GM19452 (cell line): ENCODE data around the gene CEP128.

Experiments
- ATAC-seq: cut with Tn5 transposase; IDR thresholded peaks from one replicate; pipeline ENCODE4 v1.9.1; 2021; ENCODE audit not compliant: unreplicated experiment

The CEP128 gene

DNA sequence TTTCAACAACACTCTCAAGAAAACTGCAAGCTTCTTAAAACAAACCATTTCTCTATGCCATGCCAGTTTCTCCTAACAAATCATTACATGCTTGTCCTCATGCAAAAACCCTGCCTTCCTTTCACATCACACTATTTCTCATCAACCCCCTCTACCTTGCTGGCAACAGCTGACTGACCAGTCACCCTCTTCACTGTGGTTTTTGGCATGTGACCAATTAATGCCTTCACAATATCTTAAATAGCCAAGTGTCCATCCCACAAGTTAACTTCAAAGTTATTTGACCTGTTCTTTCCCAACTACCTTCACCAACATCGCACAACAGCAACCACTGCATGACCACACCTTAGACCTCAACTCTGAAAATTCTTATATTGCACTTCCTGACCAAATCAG, 159.6 kb downstream of the CEP128 start:
- no peak for ATAC-seq

DNA sequence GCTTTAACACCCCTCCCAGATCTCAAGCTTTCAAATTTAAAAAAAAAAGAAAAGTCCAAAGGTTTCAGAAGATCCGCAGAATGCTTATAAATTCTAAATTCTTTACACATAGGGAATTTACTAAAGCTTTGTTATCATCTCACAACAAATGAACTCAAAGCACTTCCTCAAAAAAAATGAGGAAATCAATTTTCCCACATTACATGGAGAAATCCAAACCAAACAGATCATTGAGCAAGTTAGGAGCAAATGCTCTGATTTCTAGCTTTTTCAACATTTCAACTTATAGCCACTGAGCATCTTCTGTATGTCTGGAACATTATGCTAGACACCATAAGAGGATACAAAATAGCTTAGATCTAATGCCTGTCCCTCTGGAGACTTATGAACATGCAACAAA, 161.0 kb downstream of the CEP128 start:
- ATAC-seq, result no peak

DNA sequence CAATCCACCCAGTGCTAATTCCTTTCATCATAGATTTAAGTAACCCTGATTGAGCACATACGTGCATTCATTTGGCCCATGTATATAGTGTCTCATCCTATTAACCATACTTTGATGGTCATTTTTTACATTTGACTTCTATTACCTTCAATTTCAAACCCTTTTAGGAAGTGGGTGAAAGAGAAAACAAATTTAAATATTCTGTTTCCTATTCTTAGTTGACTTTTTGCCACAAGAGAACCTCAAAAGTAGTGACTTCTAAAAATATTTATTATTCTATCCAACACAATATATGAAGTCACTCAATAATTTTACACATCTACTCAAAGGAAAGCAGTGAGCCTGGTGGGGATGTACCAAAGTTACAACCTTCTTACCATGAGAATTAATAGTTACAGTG, 164.9 kb downstream of the CEP128 start:
- no peak for ATAC-seq

DNA sequence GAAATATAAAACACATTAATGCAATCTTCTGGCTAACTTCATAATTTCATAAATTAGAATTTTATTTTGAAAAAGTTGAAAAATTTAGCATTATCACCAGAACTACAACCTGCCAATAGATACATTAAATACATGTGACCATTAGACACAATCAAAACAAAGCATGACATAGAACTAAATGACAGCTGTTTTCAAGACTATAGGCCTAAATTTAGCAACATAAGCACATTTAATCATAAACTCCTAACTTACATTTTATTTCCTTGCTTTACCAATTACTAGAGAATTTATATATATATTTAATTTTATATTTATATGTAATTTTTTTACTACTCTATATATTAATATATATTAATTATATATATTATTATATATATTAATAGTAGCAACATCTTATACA, 165.4 kb downstream of the CEP128 start:
- ATAC-seq, result no peak

DNA sequence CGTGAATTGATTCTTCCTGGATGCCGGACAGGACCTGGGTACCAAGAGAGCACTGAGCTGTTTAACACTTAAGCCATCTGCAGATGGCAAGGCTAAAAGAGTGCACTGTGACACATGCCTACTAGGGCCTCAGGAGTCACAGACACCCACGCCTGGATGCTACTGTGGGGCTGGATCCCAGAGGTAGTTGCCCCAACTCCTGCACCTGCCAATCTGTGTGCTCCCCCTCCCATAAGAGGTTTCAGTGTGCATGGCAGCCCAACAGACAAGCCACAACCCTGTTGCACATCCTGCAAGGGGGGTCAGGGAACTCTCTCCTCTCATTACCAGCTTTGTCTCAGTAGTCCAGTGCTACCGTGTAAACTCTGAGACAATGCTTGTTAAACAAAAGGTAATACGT, 169.0 kb downstream of the CEP128 start:
- no peak for ATAC-seq

DNA sequence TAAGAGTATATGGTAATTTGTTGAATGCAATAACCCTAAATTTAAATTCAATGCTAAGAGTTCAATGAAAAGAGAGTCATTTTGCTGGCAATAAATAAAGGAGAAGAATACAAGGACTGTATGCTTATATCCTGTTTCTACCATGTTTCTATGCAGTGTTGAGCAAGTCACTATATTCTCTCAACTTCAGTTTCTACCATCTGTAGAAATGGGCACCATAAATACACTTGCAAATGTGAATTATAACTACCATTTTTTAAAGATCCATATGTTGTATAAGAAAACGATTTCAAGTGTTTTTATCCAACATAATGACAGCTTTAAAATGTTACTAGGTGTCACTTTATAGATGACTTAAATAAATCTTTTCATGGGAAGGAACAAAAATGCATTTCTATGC, 170.3 kb downstream of the CEP128 start:
- ATAC-seq, result no peak

DNA sequence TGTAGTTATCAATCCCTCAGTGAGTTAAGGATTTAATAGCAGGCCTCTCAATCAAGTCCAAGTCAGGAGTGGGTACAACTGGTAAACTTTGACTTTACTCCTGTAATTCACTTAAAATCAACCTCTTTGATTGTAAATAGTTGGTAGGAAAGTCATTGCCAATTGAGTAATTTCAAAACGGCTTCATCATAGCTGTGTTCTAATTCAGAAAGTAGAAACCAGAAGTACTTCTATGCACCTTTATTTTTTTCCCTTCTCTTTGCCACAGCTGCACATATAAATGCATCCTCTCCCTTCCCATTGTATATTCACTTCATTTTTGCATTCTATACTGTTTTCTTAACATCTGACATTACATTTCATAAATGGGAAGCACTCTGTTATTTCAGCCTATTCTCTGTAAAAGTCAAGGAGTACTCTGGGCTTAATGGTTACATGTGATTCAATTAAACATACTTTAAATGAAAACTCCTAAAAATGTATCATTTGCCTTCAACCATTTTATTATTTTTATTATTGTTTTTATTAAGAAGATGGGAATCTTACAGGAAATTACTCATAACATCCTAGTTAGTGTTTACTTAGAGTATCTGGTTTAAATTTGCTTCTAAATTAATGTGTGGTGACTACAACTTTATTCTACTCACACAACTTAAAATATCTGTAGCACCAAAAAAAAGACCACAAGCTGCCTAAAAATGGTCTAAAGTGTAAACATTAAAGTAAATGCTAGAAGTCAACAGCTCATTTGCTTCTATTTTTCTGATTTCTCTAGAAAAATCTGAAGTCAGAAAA, 171.2 kb downstream of the CEP128 start:
- ATAC-seq, result no peak

DNA sequence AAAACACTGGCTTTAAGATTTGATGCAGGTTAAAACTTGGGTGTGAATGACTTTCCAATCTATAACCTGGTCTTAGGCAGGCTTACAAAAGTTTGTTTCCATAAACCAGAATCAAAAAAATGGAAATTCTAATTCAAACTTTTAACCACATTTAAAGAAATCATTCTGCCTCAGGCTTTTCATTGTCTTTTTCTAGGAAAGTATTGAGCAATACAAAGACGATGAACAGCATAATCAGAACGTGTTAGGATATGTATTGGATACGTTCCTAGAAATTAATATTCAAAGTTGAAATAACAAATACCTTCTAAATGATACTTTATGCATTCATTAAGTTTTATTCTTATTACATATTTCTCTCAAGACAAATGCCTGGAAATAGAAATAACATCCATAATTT, 172.9 kb downstream of the CEP128 start:
- no peak for ATAC-seq

DNA sequence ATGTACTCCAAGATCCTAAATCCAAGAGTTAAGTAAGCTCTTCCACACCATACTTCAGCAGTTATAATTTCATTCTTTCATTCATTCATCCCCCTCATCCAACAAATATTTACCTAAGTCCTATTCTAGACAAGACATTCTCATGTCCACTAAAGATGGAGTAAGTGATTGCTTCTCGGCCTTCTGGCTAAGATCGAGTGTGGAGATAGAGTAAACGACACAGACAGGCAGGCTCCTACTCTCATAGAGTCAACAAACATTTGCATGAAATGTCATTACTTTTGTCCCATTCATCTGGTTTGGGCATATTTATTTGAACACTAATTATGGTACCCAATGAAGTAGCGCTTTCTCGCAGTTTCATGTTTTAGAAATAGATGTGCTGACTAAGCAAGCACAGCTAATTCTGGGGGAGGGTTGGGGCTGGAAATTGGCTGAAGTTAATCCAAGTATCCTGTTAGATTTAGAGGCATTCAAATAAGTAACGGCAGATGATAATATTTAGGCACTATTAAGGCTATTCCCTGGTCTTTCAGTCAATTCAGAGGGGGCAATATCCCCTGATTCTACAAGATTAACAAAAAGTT, 176.5 kb downstream of the CEP128 start:
- ATAC-seq, result no peak

DNA sequence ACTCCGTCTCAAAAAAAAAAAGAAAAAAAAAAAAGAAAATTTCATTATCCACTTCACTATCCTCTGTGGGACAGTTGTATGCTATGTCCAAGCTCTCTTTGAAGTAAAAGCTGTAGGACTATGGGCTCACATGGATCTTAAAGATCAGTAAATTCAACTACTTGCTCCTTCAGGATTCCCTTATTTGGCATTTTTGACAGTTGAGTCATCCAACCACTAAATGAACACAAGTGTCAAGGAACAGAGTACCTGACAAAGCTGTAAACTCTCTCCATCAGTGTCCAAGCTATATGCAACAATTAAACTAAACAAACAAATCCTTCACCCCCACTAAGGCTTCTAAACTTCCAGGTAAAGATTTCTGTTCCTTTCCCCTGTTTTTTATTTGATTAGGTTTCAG, 177.0 kb downstream of the CEP128 start:
- ATAC-seq, result no peak

DNA sequence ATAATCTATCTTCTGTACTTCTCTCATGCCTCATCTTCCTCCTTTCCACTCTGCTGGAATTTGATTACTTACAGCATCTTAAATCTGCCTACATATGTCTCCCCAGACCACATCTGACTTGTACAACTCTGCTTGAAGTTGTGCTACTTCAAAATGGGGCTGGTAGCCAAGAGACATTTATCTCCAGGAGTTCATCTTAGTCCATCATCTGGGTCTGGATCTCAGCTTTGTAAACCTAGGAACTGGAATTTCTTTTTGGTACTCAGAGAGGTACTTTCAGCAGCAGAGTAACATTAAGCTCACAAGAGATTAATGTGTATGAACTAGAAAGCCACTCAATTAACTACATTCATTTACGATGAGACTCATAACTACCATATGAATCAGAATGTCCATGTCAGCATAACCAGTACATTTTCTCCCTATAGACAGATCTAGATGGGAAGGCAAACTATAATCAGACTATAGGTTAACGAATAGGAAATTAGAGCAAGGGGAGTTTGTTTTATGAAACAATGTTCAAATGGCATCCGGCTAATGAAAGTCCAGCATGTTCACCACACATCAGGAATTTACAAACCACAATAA, 178.8 kb downstream of the CEP128 start:
- ATAC-seq, result no peak

DNA sequence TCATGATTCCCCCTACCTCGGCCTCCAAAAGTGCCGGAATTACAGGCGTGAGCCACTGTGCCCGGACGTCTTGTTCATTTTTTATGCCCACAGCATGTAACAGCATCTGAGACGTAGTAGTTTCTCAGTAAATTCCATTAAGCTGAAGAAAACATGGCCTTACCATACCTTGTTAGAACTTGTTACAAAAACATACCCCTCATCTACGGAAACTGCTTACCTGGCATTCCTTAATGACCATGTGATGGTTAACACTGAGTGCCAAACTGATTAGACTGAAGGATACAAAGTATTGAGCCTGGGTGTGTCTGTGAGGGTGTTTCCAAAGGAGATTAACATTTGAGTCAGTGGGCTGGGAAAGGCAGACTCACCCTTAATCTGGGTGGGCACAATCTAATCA, 186.8 kb downstream of the CEP128 start:
- ATAC-seq, result no peak

DNA sequence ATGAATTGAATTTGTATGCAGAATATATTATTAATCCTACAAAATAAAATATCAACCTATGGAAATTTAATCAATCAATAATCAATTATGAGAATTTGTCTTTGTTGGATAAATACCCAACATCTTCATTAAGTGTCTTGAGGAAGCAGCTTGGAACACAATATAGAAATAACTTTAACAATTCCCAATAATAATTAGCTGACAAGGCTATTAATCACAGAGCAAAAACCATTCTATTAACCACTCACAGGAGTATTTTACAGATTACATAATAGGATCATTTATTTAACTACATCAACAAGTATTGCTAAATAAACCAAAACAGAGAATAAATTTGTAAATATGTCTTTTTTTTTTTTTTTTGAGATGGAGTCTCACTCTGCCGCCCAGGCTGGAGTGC, 190.3 kb downstream of the CEP128 start:
- ATAC-seq, result no peak

DNA sequence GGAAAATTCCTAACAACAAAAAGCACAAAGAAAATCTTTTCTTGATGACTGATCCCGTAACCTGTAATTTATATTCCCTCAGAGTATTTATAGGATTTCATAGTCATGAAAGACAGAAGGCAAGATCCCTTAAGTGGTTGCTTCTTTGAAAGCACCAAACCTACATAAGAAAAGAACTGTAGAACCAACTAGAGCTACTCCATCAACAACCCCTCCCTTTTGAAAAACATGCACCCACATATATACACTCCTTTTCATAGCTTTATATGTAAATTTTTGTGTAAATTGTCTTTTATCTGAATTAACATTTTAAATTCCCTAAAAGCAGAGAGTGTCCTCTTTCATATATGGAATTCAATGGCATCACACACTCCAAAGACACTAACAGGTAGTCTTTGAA, 215.3 kb downstream of the CEP128 start:
- no peak for ATAC-seq

DNA sequence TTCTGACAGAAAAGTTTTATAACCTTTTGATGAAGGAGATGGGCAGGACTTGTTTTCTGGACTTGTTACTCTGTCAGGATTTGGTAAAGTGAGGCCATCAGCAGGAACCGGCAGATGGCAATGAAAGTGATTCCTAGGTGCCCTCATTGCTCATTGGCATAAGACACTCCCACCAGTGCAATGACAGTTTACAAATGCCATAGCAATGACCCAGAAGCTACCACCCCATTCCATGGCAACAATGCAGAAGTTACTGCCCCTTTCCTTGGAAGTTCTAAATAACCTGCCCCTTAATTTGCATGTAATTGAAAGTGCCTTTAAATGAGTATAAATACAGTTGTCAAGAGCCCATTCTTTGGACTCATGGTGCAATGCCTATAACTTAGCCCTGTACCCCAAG, 222.6 kb downstream of the CEP128 start:
- ATAC-seq, result no peak

DNA sequence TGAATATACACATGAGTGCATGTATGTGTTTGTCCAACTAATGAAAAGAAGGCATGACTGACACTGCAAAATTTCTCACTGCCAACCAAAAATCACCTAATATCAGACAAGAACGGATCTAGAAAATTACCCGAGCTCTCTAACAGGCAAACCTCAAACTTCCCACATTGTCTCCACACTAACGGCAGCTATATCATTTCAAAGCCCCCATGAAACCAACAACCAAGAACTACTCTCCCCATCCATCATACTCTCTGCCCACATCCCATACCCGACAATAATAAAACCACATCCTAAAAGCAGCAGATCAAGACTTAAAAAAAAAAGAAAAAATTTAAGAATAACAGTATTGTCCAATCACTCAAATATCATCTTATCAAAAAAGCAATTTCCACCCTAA, 227.1 kb downstream of the CEP128 start:
- no peak for ATAC-seq

DNA sequence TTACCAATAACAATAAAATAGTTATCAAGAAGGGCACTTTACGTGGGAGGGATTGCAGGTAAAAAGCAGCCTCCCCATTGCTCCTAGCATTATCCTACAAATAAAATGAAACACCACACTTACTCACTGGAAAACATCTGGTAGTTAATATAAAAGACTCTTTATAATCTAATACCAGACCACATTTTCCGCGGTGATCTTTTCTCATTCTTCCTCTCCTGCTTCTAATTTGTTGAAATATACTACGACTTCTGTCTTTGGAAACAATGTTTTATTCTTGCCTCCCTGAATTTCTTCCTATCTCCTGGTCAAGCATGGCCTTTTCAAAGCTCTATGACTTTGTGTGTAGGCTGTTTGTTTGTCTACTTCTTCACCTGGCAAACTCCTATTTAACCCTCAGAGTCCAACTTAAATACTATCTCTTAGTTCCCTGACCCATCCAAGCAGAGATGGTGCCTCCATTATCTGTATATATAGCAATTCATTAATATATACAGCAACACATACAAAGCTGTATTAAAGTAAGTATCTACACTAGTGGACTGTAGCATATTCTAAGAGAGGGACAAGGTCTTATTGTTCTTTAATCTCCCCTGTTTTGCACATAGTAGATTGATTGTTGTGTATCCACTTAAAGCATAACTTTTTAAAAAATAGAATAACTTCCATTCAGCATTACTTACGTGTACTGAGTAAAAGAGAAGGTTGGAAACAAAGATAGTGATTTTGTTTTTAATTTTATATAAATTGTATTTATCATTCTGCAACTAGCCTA, 228.3 kb downstream of the CEP128 start:
- ATAC-seq, result no peak

DNA sequence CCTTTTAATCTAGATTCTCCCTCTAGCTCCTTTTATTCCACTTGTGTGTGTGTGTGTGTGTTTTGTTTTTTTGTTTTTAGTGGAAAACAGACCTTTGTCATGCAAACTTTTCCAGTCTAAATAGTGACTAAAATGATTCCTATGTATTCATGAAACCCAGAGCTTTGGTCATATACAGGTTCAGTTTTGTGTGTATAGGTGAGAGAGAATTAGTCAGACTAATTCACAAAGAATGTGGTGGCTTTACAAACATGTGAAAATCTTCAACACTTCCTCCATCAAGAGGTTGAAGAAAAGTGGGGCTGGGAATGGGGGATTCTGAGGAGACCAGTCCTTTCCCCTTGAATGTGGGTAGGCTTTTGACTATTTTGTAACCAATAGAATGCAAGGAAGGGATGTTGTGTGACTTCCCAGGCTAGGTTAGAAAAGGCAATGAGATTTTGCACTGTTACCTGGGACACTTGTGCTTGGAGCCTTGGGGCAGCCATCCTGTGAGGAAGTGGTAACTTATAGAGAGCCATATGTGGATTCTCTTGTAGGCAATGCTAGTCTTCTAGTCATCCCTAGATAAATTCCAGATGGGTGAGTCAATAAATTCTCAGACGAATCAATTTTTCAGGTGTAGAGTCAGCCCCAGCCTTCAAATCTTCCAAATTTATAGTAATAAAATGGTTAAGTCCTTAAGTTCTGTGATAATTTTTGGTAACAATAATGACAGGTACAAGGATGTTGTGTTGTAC, 236.1 kb downstream of the CEP128 start:
- ATAC-seq, result no peak

DNA sequence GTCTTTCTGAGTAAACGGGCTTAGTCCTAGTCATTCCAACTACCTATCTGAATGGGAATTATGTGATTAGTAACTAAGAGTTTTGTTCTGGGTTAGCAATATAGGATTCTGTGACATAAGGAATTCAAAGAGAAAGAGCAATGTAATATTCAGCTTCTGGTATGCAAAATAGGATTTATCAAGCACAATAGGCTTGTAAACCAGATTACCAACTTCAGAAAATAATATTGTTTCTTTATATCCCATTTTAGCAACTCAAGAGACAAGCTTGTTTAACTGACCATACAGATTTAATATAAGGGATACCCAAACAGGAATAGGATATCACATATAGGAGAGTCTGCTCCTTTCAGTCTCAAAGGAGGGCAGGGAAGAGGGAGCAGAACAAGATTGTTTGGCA, 240.9 kb downstream of the CEP128 start:
- no peak for ATAC-seq

DNA sequence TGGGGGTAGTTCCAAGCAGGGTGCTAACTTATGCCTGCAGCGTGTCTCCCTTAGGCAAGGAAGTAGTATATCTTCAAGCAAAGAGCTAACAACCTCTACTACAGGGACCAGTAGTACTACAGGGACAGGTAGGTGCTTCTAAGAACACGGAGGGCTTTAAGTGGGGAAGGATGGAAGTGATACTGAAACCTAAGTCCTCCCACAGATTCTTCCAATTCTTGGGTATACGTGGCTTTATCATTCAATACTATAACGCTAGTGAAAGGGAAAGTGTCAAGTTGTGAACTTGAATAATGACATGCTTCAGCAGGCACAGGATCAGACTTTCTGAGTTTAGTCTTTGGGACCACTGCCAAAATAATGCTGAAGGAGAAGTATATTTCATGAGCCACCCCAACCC, 241.7 kb downstream of the CEP128 start:
- ATAC-seq, result no peak

DNA sequence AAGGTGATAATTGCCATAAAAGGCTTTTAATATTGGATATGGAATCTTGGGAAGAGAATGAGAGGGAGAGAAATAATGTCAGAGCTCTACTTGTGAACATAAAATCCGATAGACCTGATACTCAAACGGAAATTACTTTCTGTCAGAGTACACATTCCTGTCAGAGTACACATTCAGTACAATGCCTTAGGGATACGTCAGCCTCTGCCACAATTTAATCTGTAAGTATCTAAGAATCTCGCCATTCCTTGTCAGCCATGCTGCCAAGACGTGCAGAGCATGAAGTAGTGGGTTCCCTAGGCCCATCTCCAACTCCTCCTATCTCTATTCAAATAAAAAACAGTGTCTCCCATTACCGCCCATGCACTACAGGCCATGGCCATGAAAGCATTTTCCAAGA, 242.6 kb downstream of the CEP128 start:
- no peak for ATAC-seq
